Naive thymus-derived CD4-positive, alpha-beta T cell (primary cell): ENCODE data around the gene LNX1. TPM values are rescaled to one million over a fixed set of nuclear protein-coding genes. Genes with fewer than 3 reads are reported as not detected.

Experiments used
- ATAC-seq: fragments of 150-1000 bp; cut with Tn5 transposase; 2 replicates; pipeline ENCODE4 v1.10.0; 2021; ENCODE audit warnings: mild to moderate bottlenecking, moderate library complexity
- CTCF ChIA-PET: fragments of 350-600 bp; sonication (Branson Sonifier 250); formaldehyde crosslinking; loops from one replicate; lab custom pipeline; 2021; ENCODE audit warnings: antibody characterized with exemption; lab: Charles Lee
- POLR2A ChIA-PET: fragments of 350-600 bp; sonication (Branson Sonifier 250); formaldehyde crosslinking; loops from one replicate; lab custom pipeline; 2021; ENCODE audit warnings: antibody characterized with exemption, inconsistent platforms; lab: Charles Lee
- DNase-seq, 9 donors: peaks; one replicate each; pipeline versions ENCODE4 v3.0.0 to v3.0.0-alpha.2; 2020 to 2022; ENCODE audit warnings: mixed read lengths in 1 of 9
- H3K27ac ChIP-seq: one replicate; pipeline ENCODE4 v1.7.0; 2013; ENCODE audit warnings: mild to moderate bottlenecking, low read depth, low read length, moderate library complexity
- H3K27me3 ChIP-seq, 2 donors: one replicate each; pipeline ENCODE4 v1.7.0; 2013; ENCODE audit warnings: low read length in 2 of 2, mild to moderate bottlenecking in 2 of 2, moderate library complexity in 2 of 2; ENCODE audit not compliant: control insufficient read depth in 2 of 2, insufficient read depth in 2 of 2
- H3K36me3 ChIP-seq, 3 experiments: 1 replicate in 2 of 3; 2 replicates in 1 of 3; pipeline ENCODE4 v1.7.0; 2013; ENCODE audit warnings: low read length in 3 of 3, mild to moderate bottlenecking in 3 of 3, moderate library complexity in 1 of 3; ENCODE audit not compliant: insufficient read depth in 3 of 3, control insufficient read depth in 2 of 3
- H3K4me1 ChIP-seq, 2 donors: one replicate each; pipeline ENCODE4 v1.7.0; 2013; ENCODE audit warnings: low read length in 2 of 2, mild to moderate bottlenecking in 2 of 2, moderate library complexity in 1 of 2; ENCODE audit not compliant: control insufficient read depth in 2 of 2, insufficient read depth in 2 of 2
- H3K4me3 ChIP-seq: 2 replicates; pipeline ENCODE4 v1.7.0; 2013; ENCODE audit warnings: mild to moderate bottlenecking, low read length
- H3K9me3 ChIP-seq, 3 experiments: 1 replicate in 2 of 3; 2 replicates in 1 of 3; pipeline ENCODE4 v1.7.0; 2013; ENCODE audit warnings: low read length in 3 of 3; ENCODE audit not compliant: control insufficient read depth in 2 of 3
- H3K27ac Mint-ChIP-seq, 9 donors: one replicate each; pipeline ENCODE4 v1.8.0; 2020 to 2022; ENCODE audit warnings: mixed read lengths in 9 of 9, mild to moderate bottlenecking in 8 of 9, moderate library complexity in 5 of 9, inconsistent platforms in 2 of 9
- H3K27me3 Mint-ChIP-seq, 5 donors: one replicate each; pipeline ENCODE4 v1.8.0; 2021 to 2022; ENCODE audit warnings: mixed read lengths in 5 of 5, mild to moderate bottlenecking in 1 of 5
- H3K36me3 Mint-ChIP-seq, 5 donors: one replicate each; pipeline ENCODE4 v1.8.0; 2020 to 2022; ENCODE audit warnings: mixed read lengths in 5 of 5, mild to moderate bottlenecking in 3 of 5, inconsistent platforms in 1 of 5
- H3K4me1 Mint-ChIP-seq, 7 donors: one replicate each; pipeline ENCODE4 v1.8.0; 2020 to 2022; ENCODE audit warnings: mixed read lengths in 7 of 7, mild to moderate bottlenecking in 3 of 7, inconsistent platforms in 1 of 7
- H3K4me3 Mint-ChIP-seq, 10 donors: one replicate each; pipeline ENCODE4 v1.8.0; 2020 to 2022; ENCODE audit warnings: mild to moderate bottlenecking in 10 of 10, mixed read lengths in 10 of 10, moderate library complexity in 6 of 10, inconsistent platforms in 2 of 10
- H3K9me3 Mint-ChIP-seq, 11 donors: one replicate each; pipeline ENCODE4 v1.8.0; 2020 to 2022; ENCODE audit warnings: mixed read lengths in 11 of 11, mild to moderate bottlenecking in 4 of 11, inconsistent platforms in 1 of 11, moderate library complexity in 1 of 11
- intact Hi-C, 2 donors: fragments of 100-400 bp; cut with micrococcal nuclease; formaldehyde crosslinking; loops; one replicate each; pipeline ENCODE4 v1.15.1; 2023
- polyA plus RNA-seq, 2 donors: library from polyadenylated mRNA; unstranded; fragments of 300-500 nt; fragmentation: Illumina TruSeq; gene quantifications; one replicate each; pipeline ENCODE4 v1.2.3, GENCODE V29; 2021
- total RNA-seq, 6 experiments: library from RNA in 5 of 6; stranded (reverse) in 5 of 6; gene quantifications; 1 replicate in 5 of 6; 2 replicates in 1 of 6; pipeline ENCODE4 v1.2.3 and lab custom pipeline; 2021 to 2026

Gene LNX1
- total and polyA plus RNA-seq, 7 experiments from 2014 or later, result 0.09 to 0.48 TPM; not detected in 5

DNA sequence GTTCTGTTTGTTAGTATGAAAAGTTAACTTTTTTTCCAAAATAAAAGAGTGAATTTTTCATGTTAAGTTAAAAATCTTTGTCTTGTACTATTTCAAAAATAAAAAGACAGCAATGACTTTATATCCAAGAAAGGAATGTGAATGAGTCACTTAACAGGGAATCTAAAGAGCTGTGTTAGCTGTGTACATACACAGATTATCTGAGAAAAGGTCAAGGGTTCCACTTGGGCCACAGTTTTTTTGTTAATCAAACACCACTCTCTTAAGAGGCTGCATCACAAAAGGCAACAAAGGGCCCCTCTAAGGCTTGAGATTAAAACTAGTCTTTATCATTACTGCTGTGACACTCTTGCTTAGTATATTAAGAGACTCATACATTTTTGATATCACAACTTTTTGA is 131.7 kb downstream of the LNX1 start:
- POLR2A ChIA-PET, result no interaction called here
- Histone ChIP-seq H3K27me3 (no peaks in the 10 kb centered on the region), H3K9me3 (no peaks in the 10 kb centered on the region), H3K27ac (no peak overlapping the region), H3K4me3 (no peak overlapping the region), H3K4me1 (no peaks in the 10 kb centered on the region), H3K36me3 (peaks cover 19 to 46% (median 21%) of the 10 kb centered on the region in 3 experiments)
- CTCF ChIA-PET, result no interaction called here
- DNase-seq (no peak), ATAC-seq (no peak)
- no peak overlapping the region for H3K4me3 Mint-ChIP-seq
- no peaks in the 10 kb centered on the region for H3K27me3 Mint-ChIP-seq
- H3K27ac Mint-ChIP-seq, result no peak overlapping the region
- intact Hi-C loops, result loop anchor here in 1 of 2 donors (5.0 kb wide), 1 partner anchor 262 kb away; no protein-coding TSS in a partner anchor
- H3K4me1 Mint-ChIP-seq, result peaks cover 0 to 6% (median 3%) of the 10 kb centered on the region in 7 donors
- peaks cover 15 to 62% (median 45%) of the 10 kb centered on the region in 5 donors for H3K36me3 Mint-ChIP-seq
- no peaks in the 10 kb centered on the region for H3K9me3 Mint-ChIP-seq

DNA sequence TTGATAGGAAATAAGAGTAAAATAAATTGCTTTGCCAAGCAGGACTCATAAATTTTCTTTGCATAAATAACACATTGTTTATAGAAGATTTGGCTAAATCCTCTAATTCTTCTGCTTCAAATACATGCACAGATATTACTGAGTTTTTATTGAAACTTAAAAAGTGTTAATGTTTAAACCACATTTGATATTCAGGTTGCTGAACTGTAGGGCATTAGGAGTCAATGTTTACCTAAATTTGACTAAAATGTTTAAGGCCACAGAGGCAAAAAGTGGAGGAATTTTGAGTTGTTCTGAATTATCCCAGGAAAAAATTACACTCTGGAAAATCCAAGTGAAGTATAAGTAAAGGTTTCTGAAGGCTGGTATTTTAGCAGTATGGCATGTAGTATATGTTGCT is 135.1 kb downstream of the LNX1 start:
- Mint-ChIP-seq H3K4me3 (no peak overlapping the region), H3K9me3 (no peaks in the 10 kb centered on the region), H3K36me3 (peaks cover 19 to 64% (median 49%) of the 10 kb centered on the region in 5 donors), H3K27me3 (no peaks in the 10 kb centered on the region), H3K4me1 (peaks cover 0 to 6% (median 3%) of the 10 kb centered on the region in 7 donors), H3K27ac (no peak overlapping the region)
- no peak overlapping the region for H3K4me3 ChIP-seq
- intact Hi-C loops, result loop anchor here in 1 of 2 donors (5.0 kb wide), 1 partner anchor 259 kb away; no protein-coding TSS in a partner anchor
- no peaks in the 10 kb centered on the region for H3K27me3 ChIP-seq
- peaks cover 19 to 62% (median 21%) of the 10 kb centered on the region in 3 experiments for H3K36me3 ChIP-seq
- H3K4me1 ChIP-seq, result no peaks in the 10 kb centered on the region
- ChIA-PET POLR2A (no interaction called here), CTCF (no interaction called here)
- no peak for ATAC-seq
- DNase-seq, result no peak
- H3K27ac ChIP-seq, result no peak overlapping the region
- no peaks in the 10 kb centered on the region for H3K9me3 ChIP-seq

DNA sequence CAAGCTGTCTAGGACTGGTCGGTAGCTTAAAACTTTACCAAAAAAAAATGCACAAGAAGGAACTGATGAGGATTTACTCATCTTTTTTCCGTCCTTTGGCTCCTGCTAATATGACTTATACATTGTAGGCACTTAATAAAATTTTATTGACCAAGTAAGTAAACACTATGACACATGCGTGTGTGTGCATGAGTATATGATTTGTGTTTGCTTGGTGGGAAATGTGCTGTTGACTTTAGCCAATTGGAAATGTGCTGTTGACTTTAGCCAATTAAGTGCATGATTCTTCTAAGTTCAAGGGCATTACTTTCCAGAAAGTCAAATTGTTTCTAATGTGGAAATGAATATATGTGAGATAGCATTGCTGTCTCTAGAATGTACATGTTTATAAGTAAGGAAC is 135.5 kb downstream of the LNX1 start:
- CTCF ChIA-PET, result no interaction called here

DNA sequence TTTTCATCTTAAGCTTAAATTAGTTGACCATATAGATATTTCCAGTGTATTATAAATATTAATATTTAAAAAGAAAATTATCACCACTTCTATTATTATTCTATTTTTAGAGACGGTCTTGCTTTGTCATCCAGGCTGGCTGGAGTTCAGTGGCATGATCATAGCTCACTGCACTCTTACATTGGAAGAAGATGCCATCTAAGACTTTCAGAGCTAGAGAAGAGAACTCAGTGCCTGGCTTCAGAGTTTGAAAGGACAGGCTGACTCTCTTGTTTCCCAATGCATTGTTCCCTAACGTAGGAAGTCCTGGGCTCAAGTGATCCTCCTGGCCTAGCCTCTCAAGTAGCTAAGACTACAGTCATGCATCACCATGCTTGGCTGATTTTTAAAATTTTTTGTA is 137.9 kb downstream of the LNX1 start:
- H3K9me3 Mint-ChIP-seq, result no peaks in the 10 kb centered on the region
- no peaks in the 10 kb centered on the region for H3K4me1 ChIP-seq
- no peaks in the 10 kb centered on the region for H3K27me3 ChIP-seq
- ChIA-PET POLR2A (no interaction called here), CTCF (no interaction called here)
- peaks cover 3 to 49% (median 10%) of the 10 kb centered on the region in 3 experiments for H3K36me3 ChIP-seq
- H3K36me3 Mint-ChIP-seq, result peaks cover 13 to 53% (median 30%) of the 10 kb centered on the region in 5 donors
- peak overlapping the region in 1 of 9 donors; percentile 54 for H3K27ac Mint-ChIP-seq
- no peak overlapping the region for H3K27ac ChIP-seq
- intact Hi-C loops, result no loop called here
- H3K4me1 Mint-ChIP-seq, result peaks cover 2 to 9% (median 6%) of the 10 kb centered on the region in 7 donors
- no peak overlapping the region for H3K4me3 Mint-ChIP-seq
- ATAC-seq, result no peak
- H3K27me3 Mint-ChIP-seq, result no peaks in the 10 kb centered on the region
- no peak for DNase-seq
- no peak overlapping the region for H3K4me3 ChIP-seq
- H3K9me3 ChIP-seq, result no peaks in the 10 kb centered on the region

More for the DNA sequence above, 135.5 kb downstream of the LNX1 start:
- Histone ChIP-seq H3K27me3 (no peaks in the 10 kb centered on the region), H3K4me3 (no peak overlapping the region), H3K27ac (no peak overlapping the region), H3K9me3 (no peaks in the 10 kb centered on the region), H3K36me3 (peaks cover 15 to 62% (median 21%) of the 10 kb centered on the region in 3 experiments), H3K4me1 (no peaks in the 10 kb centered on the region)
- Mint-ChIP-seq H3K27me3 (no peaks in the 10 kb centered on the region), H3K27ac (no peak overlapping the region), H3K9me3 (no peaks in the 10 kb centered on the region), H3K4me3 (no peak overlapping the region), H3K36me3 (peaks cover 19 to 64% (median 45%) of the 10 kb centered on the region in 5 donors), H3K4me1 (peaks cover 0 to 6% (median 3%) of the 10 kb centered on the region in 7 donors)
- ATAC-seq (no peak), DNase-seq (no peak)
- POLR2A ChIA-PET, result no interaction called here
- intact Hi-C loops, result loop anchor here in 1 of 2 donors (5.0 kb wide), 1 partner anchor 258 kb away; no protein-coding TSS in a partner anchor

DNA sequence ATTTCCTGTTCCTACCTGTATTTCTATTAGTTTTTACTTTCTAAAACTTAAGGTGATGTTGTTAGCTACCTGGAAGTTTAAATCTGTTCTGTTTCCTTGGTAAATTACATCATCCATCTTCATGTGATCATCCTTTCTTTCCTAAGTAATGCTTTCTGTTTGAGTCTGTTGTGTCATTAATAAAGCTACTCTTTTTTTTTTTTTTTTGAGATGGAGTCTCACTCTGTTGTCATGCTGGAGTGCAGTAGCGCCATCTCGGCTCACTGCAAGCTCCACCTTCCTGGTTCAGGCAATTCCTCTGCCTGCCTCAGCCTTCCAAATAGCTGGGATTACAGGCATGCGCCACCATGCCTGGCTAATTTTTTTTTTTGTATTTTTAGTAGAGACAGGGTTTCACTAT is 140.5 kb downstream of the LNX1 start:
- H3K27me3 ChIP-seq, result no peaks in the 10 kb centered on the region
- intact Hi-C loops, result no loop called here

DNA sequence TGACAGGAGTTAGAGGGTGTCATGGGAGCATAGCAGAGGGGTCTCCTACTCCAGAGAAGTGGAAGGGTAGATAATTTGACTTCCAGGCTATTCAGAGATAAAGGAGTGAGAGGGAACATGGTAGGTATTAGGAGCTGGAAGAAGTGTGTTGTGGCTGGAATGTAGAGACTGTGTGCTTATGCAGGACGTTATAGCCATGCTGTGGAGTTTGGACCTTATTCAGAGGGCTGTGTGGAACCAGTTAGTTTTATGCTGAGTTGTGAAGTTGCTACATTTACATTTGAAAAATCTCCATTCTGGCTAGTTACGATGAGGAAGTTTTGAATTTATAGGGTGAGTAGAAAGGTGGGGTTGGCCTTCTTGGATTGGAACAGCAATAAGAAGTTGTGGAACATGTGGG is 146.3 kb downstream of the LNX1 start:
- no peaks in the 10 kb centered on the region for H3K27me3 ChIP-seq
- no peak overlapping the region for H3K4me3 Mint-ChIP-seq
- no peak for DNase-seq
- H3K27me3 Mint-ChIP-seq, result no peaks in the 10 kb centered on the region
- H3K4me1 ChIP-seq, result no peaks in the 10 kb centered on the region
- H3K27ac Mint-ChIP-seq, result peak overlapping the region in 1 of 9 donors; percentile 55
- H3K9me3 Mint-ChIP-seq, result no peaks in the 10 kb centered on the region
- H3K27ac ChIP-seq, result no peak overlapping the region
- POLR2A ChIA-PET, result interaction anchor here (0.7 kb wide), 1 partner anchor 39 kb away, joined by 3 read pairs; no protein-coding TSS in a partner anchor
- no peak for ATAC-seq
- H3K36me3 ChIP-seq, result peaks cover 0 to 26% (median 18%) of the 10 kb centered on the region in 3 experiments
- no peaks in the 10 kb centered on the region for H3K9me3 ChIP-seq
- intact Hi-C loops, result no loop called here
- peaks cover 5 to 45% (median 24%) of the 10 kb centered on the region in 7 donors for H3K4me1 Mint-ChIP-seq
- H3K36me3 Mint-ChIP-seq, result peaks cover 10 to 69% (median 31%) of the 10 kb centered on the region in 5 donors
- CTCF ChIA-PET, result no interaction called here
- no peak overlapping the region for H3K4me3 ChIP-seq

More for the DNA sequence above, 140.5 kb downstream of the LNX1 start:
- H3K9me3 Mint-ChIP-seq, result no peaks in the 10 kb centered on the region
- H3K9me3 ChIP-seq, result no peaks in the 10 kb centered on the region
- CTCF ChIA-PET, result no interaction called here
- peak overlapping the region in 2 of 9 donors; percentile 31 to 65 for H3K27ac Mint-ChIP-seq
- no peak overlapping the region for H3K27ac ChIP-seq
- H3K4me1 ChIP-seq, result no peaks in the 10 kb centered on the region
- ATAC-seq (no peak), DNase-seq (no peak)
- H3K27me3 Mint-ChIP-seq, result no peaks in the 10 kb centered on the region
- no peak overlapping the region for H3K4me3 ChIP-seq
- H3K36me3 ChIP-seq, result peaks cover 3 to 34% (median 8%) of the 10 kb centered on the region in 3 experiments
- POLR2A ChIA-PET, result interaction anchor here (0.6 kb wide), 1 partner anchor 23 kb away, joined by 3 read pairs; no protein-coding TSS in a partner anchor
- H3K4me3 Mint-ChIP-seq, result no peak overlapping the region
- H3K36me3 Mint-ChIP-seq, result peaks cover 12 to 63% (median 27%) of the 10 kb centered on the region in 5 donors
- peaks cover 2 to 24% (median 13%) of the 10 kb centered on the region in 7 donors for H3K4me1 Mint-ChIP-seq

DNA sequence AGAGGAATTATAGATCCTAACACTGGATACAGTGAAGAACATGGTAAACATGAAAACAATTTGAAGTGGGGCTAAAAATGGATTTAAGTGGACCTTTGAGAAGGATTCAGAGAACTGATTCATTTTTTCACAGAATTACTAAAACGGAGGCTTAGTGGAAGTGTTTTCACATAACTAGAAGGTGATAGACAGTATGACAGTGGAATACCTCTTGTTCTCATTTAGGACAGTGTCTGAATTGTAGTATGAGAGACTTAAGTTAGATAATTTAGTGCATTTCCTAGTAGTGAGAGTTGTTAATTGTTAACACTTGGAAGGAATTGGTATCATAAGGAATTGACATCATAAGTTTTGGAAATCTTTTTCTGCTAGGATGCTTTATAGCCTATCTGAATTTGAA is 149.7 kb downstream of the LNX1 start:
- Mint-ChIP-seq H3K9me3 (no peaks in the 10 kb centered on the region), H3K27me3 (no peaks in the 10 kb centered on the region), H3K4me1 (peaks cover 5 to 40% (median 24%) of the 10 kb centered on the region in 7 donors), H3K27ac (peak overlapping the region in 2 of 9 donors; percentile 41 to 47), H3K4me3 (no peak overlapping the region), H3K36me3 (peaks cover 10 to 64% (median 32%) of the 10 kb centered on the region in 5 donors)
- DNase-seq (no peak), ATAC-seq (no peak)
- no peak overlapping the region for H3K4me3 ChIP-seq
- H3K27me3 ChIP-seq, result no peaks in the 10 kb centered on the region
- POLR2A ChIA-PET, result no interaction called here
- CTCF ChIA-PET, result no interaction called here
- H3K27ac ChIP-seq, result no peak overlapping the region
- no peaks in the 10 kb centered on the region for H3K4me1 ChIP-seq
- no peaks in the 10 kb centered on the region for H3K9me3 ChIP-seq
- intact Hi-C loops, result no loop called here
- H3K36me3 ChIP-seq, result peaks cover 0 to 31% (median 18%) of the 10 kb centered on the region in 3 experiments
